Stimulated activated CD8-positive, alpha-beta memory T cell treated with anti-CD3 and anti-CD28 coated beads, Interleukin-7, amount 100 ng/mL, for 24 hours (primary cell): ENCODE data around the gene BBIP1.
"Not testable (repeated sequence)": the region's sequence is repeated elsewhere in the genome, so short reads cannot be mapped to it uniquely, and the experiment has no call there.

Source experiments
- DNase-seq: peaks from one replicate; pipeline ENCODE4 v3.0.0-alpha.2; 2020; ENCODE audit warnings: low read depth

Gene BBIP1

DNA sequence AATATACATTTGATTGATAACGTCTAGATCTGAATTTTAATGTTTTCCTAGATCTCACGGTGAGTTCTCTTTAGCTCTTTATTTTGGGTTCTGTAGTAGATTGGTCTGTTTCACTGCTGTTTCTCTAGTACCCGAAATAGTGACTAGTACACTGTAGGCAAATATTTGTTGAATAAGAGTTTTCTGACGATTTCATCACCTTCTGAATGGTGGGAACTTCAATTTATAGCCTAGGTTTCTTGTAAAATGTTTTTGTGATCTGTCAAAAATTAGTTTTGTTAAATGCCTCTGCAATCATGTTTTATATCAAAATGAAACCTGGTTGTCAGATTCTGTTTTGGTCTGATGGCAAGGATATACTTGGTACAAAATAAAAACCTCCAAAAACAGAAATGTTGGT lies 37.1 kb downstream of the BBIP1 start:
- DNase-seq: no peak

DNA sequence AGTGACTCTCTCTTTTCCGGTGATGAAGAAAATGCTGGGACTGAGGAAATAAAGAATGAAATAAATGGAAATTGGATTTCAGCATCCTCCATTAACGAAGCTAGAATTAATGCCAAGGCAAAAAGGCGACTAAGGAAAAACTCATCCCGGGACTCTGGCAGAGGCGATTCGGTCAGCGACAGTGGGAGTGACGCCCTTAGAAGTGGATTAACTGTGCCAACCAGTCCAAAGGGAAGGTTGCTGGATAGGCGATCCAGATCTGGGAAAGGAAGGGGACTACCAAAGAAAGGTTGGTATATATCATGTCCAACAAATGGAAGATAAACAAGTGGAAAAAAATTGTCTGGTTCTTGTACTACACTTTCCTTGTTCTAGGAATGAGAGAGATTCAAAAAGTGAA lies 37.7 kb downstream of the BBIP1 start:
- DNase-seq: no peak

DNA sequence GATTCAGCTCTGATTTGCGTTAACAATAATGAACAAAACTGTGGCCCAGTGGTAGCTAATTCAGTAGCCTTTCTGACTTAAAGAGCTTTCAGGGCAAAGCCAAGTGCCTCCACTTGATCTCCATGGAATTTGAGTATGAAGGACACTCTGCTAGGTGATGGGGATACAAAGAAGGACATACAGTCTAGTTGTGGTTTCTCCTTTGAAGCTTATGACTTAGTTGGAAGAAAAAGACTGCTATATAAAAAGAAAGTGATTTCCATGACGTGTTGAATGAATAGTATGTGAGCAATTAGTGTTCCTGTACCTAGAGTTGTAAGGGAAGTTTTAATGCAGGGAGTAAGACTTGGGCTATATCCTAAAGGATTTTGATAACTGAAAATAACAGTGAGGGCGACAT lies 39.0 kb downstream of the BBIP1 start:
- no peak for DNase-seq

DNA sequence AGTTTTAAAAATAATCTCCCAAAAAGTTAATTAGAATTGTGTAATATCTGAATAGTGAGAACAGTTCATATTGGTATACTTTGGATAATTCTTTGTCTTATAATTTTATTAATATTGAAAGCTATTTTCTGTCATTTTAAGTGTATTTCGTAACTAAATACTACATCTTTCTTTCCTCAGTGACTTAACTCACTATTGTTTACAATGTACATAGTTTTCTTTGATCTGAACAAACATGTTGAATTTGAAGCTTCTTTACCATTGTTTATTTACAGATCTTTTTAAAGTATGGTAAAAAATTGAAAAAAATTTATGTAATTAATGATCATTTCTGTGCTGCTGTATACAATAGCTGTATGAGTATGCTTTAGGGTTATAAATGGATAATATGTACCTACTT lies 42.2 kb downstream of the BBIP1 start:
- DNase-seq: no peak

DNA sequence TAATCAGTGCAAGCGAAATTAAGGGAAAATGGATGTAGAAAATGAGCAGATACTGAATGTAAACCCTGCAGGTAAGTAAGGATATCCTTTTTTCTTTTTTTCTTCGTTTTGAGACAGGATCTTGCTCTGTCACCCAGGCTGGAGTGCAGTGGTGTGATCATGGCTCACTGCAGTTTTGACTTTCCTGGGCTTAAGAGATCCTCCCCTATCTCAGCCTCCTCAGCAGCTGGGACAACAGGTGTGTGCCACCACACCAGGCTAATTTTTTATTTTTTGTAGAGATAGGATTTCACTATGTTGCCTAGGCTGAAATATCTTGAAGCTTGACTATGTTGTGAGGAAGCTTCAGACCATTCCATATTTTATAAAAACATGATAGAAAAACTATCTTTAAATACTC lies 43.0 kb downstream of the BBIP1 start:
- no peak for DNase-seq

DNA sequence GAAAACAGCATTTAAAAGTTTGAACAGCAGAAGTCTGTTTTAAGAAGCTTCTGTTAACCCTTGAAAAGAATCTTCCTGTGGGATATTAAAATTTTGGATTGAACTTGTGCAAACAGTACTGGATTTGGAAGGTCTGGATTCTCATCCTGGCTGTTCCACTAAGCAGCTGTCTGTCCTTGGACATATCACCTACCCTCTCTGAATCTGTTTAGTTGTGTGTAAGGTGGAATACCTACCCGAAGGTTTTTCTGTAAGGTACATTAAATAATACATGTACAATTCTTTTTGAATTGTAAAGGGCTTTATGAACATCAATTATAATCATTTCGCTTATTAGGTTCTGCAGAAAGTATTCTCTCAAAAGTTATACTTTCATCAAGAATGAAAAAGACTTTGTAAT lies 45.0 kb downstream of the BBIP1 start:
- no peak for DNase-seq

DNA sequence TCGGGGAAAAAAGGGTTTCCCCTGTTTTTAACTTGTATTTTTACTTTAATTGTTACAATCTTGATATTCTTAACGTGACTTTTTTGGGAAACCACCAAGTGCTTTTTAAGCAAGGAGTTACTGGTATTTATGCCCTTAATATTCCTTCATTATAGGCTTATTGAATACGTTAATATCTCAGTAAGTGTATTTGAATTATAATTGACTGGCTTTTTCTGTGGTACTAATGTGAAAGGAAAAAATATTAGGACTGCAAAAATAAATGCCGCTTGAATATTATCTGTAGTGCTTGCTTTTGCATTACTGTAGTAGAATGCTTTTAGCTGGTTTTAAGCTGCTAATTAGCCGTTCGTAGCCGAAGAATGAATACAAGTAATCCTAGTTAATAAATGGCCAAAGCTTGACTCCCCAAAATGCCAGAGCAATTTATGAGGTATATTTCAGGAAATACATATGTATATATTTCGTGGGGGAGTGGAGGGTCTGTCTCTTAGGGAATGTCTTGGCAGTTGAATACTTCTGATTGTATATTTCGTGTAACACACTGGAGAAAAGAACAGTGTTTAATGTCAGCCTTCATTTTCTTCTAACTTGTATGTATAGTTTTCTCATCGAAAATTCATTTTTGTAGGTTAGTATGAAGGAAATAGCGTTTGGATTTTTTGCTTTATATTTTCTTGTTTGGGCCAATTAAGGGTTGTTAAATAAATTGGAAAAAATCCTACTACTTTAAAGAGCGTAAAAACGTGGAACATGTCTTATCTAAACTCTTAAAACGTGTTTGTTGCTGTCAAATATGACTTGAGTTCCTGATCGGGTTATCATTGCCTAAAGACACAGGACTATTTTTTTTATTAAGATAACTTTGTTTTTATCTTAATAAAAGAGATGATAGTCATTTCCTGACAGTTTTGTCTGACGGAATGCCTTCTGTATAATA lies 45.7 kb downstream of the BBIP1 start:
- DNase-seq: no peak

DNA sequence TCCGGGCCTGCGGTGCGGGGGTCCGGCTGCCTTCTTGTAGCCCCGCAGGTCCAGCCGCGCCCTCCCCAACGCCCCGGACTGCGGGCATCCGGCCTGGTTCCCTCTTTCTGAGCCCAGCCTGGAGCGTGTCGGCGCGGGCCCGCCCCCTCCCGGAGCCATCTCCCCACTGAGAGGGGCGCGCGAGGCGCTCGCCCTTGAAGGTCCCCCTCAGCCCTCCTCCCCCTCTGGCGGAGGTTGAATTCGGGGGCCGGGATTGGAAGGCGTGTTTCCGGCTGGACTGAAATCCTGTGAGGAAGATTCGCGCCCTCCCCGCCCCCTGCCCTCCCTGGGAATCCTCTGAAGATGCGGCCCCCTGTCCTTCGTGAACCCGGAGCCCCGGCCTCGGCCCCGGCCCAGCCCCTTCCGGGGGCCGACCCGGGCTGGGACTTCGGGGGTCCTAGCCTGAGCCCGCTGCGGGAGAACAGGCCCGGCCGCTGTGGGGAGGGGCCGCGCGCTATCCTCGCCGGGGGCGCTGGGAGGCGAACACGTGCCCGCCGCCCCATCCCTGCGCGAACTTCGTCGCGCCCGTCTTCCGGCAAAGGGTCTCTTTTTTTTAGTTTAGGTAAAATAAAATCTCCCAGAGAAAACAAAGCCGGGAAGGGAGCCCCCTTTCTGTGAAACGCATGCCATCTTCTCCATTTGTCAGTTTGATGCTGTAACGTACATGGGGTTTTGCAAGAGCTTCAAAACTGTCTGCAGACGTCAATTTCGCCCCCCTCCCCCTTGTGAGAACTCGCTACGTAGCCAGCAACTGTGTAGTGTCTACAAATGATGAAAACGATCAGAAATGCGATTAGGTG lies 46.6 kb downstream of the BBIP1 start:
- DNase-seq: peak; percentile 52

DNA sequence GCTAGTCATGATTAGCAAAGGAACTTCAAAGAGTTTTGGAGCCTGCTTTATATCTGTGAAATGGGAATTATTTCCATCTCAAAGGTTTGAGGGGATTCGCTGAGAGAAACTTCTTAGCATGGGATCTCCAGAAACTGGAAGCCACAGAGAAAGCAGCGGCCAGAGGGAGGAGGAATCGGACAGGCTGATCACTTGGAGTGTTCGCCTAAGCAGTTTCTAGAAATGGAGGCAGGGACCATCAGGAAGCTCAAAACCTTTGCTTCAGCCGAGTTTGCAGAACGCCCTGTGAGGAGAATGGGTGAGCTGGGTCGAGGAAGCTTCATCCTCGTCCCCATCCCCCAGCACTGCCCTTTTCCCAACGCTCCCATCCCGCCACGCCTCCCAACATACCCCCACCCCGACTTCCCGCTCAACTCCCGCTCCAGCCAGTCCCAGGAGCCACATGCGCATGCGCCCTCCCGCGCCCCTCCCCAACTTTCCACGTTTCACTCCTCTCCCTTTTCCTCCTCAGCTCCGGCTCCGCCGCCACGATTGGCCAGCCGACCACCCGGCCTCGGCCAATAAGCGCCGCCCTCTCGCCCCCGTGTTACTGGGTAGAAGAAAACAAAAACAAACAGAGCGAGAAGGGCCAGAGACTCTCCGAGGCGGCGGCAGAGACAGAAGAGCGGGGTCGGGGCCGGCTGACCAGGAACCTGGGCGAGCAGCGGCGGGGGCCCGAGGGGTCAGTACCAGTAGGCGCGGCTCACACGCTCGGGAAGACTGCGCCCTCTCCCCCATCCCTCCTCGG lies 47.5 kb downstream of the BBIP1 start, which contains the start of gene PDCD4:
TSS of gene PDCD4 (plus strand) at position 631 of the 787 bp plus-strand sequence. CDS start 4,100 bp downstream, outside the sequence.
- DNase-seq: peak; percentile 92

DNA sequence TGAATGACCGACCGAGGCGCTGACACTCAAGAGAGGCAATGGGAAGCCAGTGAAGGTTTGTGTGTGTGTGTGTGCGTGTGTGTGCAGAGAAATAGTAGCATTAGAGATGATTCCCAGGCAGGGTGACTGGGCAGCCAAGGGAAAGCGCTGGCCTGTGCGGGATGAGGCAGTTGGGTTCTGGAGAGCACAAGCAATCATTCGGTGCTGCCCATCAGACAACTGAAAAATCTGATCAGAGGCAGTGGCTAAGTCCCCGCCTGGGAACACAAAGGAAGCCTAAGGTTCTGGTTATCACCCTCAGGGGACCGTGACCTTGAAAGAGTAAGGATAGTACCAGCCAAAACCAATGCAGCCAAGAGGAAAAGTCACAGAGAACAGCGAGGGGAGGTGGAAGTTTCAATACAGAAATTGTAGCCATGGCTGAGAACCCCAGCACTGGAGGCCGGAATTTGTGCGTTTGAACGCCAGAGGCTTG lies 48.1 kb downstream of the BBIP1 start:
- no peak for DNase-seq

DNA sequence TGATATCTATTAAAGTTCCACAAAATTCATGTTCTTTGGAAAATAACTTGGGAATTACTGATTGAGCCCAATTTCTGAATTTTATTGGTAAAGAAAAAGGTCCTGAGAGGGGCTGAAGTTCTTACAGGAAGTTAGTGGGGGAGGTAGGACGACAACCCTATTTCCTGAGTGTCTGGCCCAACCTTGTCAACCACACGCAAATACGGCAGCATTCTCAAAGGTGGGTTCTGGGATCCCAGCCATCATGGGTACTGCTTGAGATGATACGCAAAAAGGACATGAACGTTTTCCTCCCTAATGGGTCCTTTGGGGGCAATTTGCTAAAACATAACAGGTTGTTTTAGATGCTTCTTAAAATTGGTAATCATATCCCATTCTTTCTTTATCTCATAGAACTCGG lies 50.0 kb downstream of the BBIP1 start:
- DNase-seq: no peak

DNA sequence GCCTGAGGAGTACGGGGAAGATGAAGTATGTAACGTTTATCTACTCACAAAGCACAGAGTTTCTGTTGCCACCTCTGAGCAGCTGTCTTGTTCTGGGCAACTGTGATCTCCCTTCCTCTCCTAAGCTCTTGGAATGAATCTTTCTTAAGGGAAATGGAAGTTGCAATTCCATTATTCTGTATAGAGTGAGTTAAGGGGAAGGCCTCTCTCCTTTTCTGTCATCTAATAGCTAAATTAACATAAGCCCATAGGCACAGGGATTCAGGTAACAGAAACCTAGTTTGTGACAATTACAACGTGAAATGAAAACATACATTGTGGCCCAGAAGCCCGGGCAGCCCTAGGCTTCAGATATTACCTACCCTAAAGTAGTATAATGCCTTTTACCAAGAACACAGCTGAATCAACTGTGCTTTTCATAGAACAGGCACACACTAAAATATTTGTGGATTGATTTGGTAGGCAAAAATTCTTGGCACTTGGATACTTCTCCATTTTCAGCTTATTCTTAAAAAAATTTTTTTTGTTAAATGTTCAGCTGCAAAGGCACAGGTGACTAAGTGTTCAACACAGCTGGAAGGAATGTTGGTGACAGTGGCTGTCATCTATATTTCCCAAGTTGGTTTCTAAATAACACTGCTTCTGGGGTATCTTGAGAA lies 51.0 kb downstream of the BBIP1 start:
- DNase-seq: no peak

DNA sequence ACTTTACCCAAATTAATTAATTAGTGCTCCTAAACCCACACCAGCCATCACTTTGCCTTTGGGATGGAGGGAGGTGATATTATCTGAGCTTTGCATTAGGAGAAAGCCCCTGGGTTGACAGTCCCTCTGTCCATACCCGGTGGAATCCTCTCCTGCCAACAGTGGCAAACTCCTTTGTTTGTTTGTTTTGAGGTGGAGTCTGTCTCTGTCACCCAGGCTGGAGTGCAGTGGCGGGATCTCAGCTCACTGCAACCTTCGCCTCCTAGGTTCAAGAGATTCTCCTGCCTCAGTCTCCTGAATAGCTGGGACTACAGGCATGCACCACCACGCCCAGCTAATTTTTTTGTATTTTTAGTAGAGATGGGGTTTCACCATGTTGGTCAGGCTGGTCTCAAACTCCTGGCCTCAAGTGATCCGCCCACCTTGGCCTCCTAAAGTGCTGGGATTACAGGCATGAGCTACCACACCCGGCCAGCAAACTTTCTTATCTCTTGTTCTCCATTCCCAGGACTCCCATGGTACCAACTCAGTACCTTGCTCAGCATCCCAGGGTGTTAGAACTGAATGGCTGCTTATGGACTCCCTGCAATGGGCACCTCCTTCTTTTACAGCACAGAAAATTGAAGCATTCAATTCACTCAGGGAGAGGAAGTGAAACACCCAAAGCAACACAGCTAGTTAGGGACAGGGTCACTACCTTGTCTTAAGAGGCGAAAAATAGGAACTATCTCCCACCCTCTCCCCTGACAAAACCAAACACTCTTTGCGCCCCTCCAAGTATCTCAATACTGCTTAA lies 51.8 kb downstream of the BBIP1 start:
- not testable (repeated sequence) for DNase-seq

DNA sequence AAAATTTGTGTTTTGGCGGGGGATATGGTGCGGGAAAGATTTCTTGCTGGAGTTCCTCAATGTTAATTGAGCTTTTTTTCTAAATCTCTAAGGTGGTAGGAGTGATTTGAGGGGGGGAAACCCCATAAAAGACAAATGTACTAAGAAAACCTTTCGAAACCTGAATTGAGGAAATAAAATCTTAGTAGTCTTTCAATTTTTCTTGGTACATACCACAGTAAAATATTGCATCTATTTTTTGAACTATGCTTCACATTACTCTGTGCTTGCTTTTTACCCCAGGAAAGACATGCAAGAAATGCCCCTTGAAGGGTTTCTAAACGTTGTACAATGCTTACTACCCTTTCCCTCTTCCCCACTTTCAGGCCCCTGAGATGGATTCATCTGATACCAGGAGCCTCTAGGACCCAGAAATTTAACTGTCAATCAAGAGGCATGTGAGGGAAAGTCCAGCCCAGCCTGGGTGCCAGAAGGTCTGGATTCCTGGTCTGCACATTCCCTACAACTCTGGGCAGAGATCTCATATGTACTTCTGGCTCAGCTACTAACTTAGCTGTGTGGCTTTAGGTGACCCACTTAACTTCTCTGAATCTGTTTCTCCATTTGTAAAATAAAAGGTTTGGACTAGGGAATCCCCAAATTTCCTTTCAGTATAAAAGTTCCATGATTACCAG lies 53.0 kb downstream of the BBIP1 start:
- DNase-seq: no peak

DNA sequence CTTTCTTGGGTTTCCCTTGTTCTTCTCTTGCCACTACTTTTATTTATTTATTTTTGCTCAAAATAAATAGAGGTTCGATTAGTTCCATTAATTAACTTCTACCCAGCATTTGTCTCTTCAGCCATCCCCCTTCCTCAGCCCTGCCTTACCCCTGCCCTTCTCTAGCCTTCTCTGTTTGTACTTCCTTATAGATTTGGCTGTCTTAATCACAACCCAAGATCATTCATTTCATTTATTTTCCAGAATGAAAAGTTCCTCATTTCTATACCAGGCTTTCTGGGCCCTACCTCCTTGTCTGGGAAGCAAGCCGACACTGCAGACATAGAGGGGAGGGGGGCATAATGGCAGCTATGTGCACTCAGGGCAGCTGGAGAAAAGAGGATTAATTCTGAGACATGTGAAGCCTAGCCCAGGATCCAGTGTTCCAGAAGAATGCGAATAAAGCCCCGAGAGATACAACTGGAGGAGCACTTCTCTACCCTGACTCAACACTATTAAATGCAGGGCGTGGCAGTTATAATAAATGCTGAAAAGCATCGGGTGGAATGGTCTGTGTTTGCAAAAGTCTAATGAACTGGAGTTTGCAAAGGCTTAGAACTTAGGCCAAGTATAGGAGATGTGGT lies 53.7 kb downstream of the BBIP1 start:
- no peak for DNase-seq

DNA sequence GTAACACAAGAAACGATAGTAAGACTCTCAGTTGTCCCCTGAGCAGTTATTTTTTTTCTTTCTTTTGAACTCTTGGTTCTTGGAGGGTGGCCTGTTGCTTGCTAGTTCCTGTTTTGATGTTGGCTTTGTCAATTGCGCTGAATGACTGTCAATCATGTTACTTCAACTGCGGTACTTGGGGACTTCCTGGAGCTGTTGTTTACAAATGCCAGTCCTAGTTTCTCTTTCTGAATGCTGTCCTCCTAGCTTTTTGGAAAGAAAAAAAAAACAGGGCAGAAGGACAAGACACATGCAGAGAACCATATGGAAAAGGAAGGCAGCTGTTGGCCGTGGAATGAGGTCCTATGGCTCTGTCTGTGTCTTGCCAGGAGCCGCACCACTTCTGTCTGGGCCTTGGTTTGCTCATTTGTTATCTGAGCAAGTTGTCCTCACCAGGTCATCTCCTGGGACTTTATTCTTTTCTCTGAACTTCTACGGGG lies 54.3 kb downstream of the BBIP1 start:
- no peak for DNase-seq

DNA sequence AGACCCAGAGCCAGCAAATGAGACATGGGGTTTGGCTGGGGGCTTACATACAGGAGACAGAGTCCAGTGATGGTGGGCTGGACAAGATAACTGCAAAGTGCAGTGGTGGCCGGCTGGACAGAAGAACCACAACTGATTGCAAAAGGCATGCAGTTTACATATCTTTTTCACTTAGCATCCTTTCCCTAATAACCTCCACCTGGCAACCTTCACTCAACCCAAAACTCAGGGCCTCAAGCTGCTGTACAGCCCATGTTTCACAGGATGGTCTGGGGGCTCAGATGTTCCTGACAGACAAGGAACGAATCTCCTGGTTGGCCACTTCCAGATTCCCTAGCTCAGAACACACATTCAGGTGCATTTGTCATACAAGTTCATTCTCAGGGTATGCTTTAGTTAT lies 55.0 kb downstream of the BBIP1 start:
- DNase-seq: no peak

DNA sequence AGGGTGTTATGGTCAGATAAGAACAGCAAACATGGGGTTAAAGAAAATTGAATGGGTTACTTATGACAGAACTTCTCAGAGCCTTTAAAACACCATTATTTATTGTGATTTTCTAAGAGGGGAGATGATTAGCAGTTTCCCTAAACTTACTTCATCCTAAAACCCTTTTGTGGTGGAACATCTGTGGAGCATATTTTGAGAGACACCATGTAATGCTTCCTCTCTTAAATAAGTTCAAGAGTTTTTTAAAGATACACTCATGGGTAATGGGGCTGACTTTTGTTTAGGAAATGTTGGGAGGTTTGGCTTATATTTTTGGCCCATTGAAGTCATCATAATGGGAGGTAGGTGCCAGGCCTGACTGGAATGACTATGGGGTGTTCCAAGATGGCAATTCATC lies 55.6 kb downstream of the BBIP1 start:
- no peak for DNase-seq

DNA sequence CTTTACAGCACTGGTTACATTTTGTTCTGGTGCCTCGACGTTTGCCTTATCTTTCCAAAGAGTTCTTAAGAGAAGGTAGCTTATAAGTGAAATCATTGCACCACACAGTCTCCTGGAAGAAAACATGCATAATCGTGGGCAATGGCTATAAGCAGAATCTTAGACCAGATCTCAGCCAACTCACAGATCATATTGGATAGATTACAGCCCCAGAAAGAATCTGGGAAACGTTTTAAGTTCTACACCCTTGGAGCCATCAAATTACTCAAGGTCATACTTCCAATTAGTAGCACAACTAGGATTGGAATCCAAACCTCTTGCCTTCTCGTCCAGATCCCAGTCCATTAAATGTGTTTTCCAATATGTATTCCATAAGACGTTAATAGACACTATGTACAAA lies 56.0 kb downstream of the BBIP1 start:
- DNase-seq: no peak
